Type B pancreatic cell (in vitro differentiated cells): Measurements from ENCODE around the gene SART1. TPM values are rescaled to one million over a fixed set of nuclear protein-coding genes. Genes with fewer than 3 reads are reported as not detected.
A peak's percentile ranks its signal among the peaks of the same experiment; 100 is the strongest.

Experiments used
- DNase-seq: peaks from one replicate; pipeline ENCODE4 v3.0.0; 2021; ENCODE audit warnings: mixed read lengths; ENCODE audit not compliant: unreplicated experiment; ENCODE audit errors: extremely low spot score
- H3K27ac Mint-ChIP-seq: 2 replicates; pipeline ENCODE4 v1.8.0; 2021; ENCODE audit warnings: mild to moderate bottlenecking, mixed read lengths
- H3K27me3 Mint-ChIP-seq: 2 replicates; pipeline ENCODE4 v1.8.0; 2021; ENCODE audit warnings: mixed read lengths
- H3K36me3 Mint-ChIP-seq: 2 replicates; pipeline ENCODE4 v1.8.0; 2021; ENCODE audit warnings: mixed read lengths
- H3K4me1 Mint-ChIP-seq: one replicate; pipeline ENCODE4 v1.8.0; 2021; ENCODE audit warnings: mixed read lengths; ENCODE audit not compliant: unreplicated experiment
- H3K4me3 Mint-ChIP-seq: 2 replicates; pipeline ENCODE4 v1.8.0; 2021; ENCODE audit warnings: mild to moderate bottlenecking, mixed read lengths
- H3K9me3 Mint-ChIP-seq: 2 replicates; pipeline ENCODE4 v1.8.0; 2021; ENCODE audit warnings: mixed read lengths
- total RNA-seq: library from RNA; stranded (reverse); gene quantifications from 2 replicates; pipeline ENCODE4 v1.2.1, GENCODE V29; 2021; ENCODE audit warnings: low replicate concordance
- TF ChIP-seq, protein P1 (sequence below): fragments of 200-600 bp; sonication (generic); conservative IDR thresholded peaks from 2 replicates; pipeline ENCODE4 v1.5.0; 2021; ENCODE audit warnings: antibody characterized with exemption, mild to moderate bottlenecking

Gene SART1
- total RNA-seq, 1 donor from 2014 or later = 46.0 TPM

DNA sequence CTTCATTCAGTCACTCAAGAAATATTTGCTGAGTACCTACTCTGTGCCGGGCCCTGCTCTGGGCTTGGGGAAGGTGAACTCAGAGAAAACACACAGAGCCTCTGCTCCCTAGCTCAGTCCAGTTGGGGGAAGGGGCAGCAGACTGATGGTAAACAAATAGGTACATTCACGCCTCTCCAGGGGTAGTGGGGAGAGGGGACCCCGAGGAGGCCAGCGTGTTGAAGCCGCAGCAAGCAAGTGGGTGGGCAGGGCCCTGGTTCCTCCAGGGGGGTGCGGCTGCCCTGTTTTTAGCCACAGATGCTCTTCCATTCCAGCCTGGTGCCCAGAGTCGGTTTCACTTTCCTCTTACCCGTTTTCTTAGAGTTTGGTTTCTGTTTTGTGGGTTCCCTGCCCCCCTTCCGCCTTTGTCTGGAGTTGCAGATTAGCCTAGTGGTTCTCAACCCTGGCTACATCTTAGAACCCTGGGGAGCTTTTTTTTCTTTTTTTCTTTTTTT is 33.6 kb upstream of the SART1 start:
- Mint-ChIP-seq H3K4me1 (no peaks in the 10 kb centered on the region), H3K9me3 (no peaks in the 10 kb centered on the region), H3K27ac (no peak overlapping the region), H3K4me3 (no peak overlapping the region), H3K36me3 (no peaks in the 10 kb centered on the region), H3K27me3 (no peaks in the 10 kb centered on the region)
- TF ChIP-seq, protein P1, sequence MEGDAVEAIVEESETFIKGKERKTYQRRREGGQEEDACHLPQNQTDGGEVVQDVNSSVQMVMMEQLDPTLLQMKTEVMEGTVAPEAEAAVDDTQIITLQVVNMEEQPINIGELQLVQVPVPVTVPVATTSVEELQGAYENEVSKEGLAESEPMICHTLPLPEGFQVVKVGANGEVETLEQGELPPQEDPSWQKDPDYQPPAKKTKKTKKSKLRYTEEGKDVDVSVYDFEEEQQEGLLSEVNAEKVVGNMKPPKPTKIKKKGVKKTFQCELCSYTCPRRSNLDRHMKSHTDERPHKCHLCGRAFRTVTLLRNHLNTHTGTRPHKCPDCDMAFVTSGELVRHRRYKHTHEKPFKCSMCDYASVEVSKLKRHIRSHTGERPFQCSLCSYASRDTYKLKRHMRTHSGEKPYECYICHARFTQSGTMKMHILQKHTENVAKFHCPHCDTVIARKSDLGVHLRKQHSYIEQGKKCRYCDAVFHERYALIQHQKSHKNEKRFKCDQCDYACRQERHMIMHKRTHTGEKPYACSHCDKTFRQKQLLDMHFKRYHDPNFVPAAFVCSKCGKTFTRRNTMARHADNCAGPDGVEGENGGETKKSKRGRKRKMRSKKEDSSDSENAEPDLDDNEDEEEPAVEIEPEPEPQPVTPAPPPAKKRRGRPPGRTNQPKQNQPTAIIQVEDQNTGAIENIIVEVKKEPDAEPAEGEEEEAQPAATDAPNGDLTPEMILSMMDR = no peak
- DNase-seq = no peak

DNA sequence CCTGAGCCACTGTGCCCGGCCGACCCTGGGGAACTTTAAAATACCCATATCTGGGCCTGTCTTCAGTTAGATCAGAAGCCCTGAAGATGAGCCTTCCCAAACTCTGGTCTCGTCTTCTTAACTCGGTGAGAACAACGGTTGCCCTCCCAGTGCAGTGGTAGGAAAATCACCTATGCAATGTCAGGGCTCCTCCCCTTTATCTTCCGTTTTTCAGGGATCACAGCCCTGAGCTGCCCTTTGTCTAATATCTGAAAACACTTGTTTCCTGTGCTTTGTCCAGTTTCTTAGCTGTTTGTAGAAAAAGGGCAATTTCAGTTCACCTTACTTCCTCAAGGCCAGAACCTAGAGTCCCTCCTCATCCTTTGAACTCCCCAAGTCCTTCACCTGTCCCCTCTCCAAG is 32.9 kb upstream of the SART1 start:
- Mint-ChIP-seq H3K9me3 (no peaks in the 10 kb centered on the region), H3K36me3 (no peaks in the 10 kb centered on the region), H3K27me3 (no peaks in the 10 kb centered on the region), H3K27ac (no peak overlapping the region), H3K4me3 (no peak overlapping the region), H3K4me1 (no peaks in the 10 kb centered on the region)
- DNase-seq = no peak
- TF ChIP-seq, protein P1 = no peak

DNA sequence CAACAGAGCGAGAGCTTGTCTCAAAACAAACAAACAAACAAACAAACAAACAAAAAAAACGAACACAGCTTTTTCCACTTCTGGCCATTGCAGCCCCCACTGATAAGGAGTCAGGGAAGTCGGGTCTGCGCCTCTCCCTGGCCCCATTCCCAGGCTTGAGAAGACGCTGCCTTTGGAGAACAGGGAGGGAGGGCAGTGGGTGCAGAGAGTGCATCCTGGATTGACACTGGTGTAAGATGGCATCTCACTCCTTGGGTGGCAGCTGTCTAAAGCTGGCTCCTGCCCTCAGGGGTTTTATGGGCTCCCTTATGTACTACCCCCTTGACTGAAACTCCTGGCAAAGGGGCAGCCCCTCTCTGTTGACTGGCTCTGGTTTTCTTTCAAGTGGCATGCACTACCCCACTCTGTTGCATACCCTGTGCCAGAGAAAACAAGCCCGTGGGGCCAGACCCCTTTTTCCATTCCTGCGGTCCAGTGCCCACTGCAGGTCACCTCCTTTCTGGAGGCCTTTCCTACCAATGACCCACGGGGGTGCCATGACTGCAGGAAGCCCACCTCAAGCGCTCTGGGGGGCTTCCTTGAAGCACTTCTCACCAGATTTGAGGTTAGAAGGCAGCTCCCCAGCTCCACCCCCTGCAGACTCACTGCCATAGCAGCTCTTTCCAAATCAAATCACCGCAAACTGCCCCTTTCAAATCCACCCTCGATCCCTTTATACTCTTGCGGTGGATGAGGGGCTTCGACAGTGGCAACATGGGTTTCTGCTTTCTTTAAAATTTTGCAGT is 29.6 kb upstream of the SART1 start:
- H3K36me3 Mint-ChIP-seq = no peaks in the 10 kb centered on the region
- no peaks in the 10 kb centered on the region for H3K9me3 Mint-ChIP-seq
- H3K4me1 Mint-ChIP-seq = peaks cover 4% of the 10 kb centered on the region
- DNase-seq = no peak
- TF ChIP-seq, protein P1 = no peak
- no peak overlapping the region for H3K4me3 Mint-ChIP-seq
- H3K27me3 Mint-ChIP-seq = no peaks in the 10 kb centered on the region
- H3K27ac Mint-ChIP-seq = no peak overlapping the region

DNA sequence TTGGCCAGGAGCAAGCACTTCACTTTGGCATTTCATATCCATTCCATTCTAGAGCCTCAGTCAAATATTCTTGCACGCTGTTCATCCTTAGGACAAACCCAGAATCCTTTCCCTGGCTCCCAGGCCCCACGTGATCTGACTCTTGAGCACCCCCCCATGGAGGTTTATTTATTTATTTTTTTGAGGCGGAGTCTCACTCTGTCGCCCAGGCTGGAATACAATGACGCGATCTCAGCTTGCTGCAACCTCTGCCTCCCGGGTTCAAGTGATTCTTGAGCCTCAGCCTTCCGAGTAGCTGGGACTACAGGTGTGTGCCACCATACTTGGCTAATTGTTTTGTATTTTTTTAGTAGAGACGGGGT is 29.0 kb upstream of the SART1 start:
- Mint-ChIP-seq H3K27ac (no peak overlapping the region), H3K4me3 (no peak overlapping the region), H3K36me3 (no peaks in the 10 kb centered on the region), H3K27me3 (peaks cover 2% of the 10 kb centered on the region), H3K9me3 (no peaks in the 10 kb centered on the region), H3K4me1 (peaks cover 4% of the 10 kb centered on the region)
- TF ChIP-seq, protein P1 = peak; percentile 59
- DNase-seq = no peak

DNA sequence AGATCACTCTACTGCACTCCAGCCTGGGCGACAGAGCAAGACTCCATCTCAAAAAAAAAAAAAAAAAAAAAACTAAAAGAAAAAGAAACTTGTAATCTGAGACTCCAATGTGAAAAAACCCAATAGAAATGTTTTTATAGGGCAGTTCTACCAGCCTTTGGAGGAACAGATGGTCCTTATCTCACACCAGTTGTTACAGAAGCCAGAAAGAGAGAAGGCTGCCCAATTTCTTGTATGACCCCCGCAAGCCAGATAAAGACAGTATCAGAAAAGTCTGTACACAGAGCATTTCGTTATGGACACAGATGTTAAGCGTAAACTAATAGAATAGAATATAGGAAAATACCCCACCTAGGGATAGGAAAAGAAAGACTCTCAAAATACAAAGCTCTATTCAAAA is 27.5 kb upstream of the SART1 start:
- Mint-ChIP-seq H3K9me3 (no peaks in the 10 kb centered on the region), H3K4me3 (no peak overlapping the region), H3K36me3 (no peaks in the 10 kb centered on the region), H3K27me3 (peaks cover 12% of the 10 kb centered on the region), H3K4me1 (peaks cover 4% of the 10 kb centered on the region), H3K27ac (no peak overlapping the region)
- TF ChIP-seq, protein P1 = no peak
- DNase-seq = no peak
